Measurements from ENCODE around the gene GSTM4. TPM values are rescaled to one million over a fixed set of nuclear protein-coding genes. Genes with fewer than 3 reads are reported as not detected.

GSTM4 gene
- total and polyA plus RNA-seq, 2 experiments from 2014 or later = 12.8 to 12.9 TPM

DNA sequence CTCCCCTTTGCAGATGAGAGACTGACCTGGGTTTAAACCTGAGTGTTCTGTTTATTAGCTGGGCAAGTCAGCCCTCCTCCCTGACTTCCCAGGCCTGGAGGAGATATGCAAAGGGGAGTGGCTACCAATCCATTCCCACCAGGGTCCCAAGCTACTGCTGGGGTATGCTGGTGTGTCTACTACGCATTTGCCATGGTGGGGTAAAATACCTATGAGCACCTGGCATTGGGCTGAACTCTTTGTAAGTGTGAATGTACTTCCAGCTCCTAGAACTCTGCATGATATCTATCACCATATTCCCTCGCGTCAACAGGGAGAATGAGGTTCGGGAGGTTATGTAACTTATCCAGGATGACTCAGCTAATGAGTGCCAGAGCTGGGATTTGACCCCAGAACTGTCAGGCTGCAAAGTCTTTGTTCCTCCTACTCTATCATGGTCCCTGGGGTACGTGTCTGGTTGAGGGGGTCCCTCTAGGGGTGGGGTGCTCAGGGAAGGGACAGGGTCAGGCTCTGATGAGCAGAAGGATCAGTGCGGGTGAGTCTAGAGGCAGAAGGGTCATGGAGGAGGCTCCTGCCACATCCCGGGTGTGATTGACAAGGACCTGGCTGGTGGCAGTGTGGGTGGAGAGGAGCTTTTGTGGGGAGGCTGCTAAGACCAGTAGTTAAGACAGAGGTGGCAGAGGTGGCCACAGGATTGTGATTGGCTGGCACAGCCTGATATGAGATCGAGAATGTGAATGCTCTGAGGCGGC is 19.5 kb upstream of the GSTM4 start:
- no peaks in the 10 kb centered on the region for H3K36me3 ChIP-seq (ENCODE audit: insufficient read depth)
- H3K27ac ChIP-seq (ENCODE audit: low read depth) = no peak overlapping the region
- ATAC-seq (peak; percentile 47), DNase-seq (ENCODE audit: low spot score) (no peak)
- peak overlapping the region; percentile 31; the same call in 1 of the 2 replicates for H3K4me2 ChIP-seq
- Mint-ChIP-seq H3K36me3 (ENCODE audit: low read depth) (no peaks in the 10 kb centered on the region), H3K4me3 (no peak overlapping the region), H3K4me1 (peaks cover 27% of the 10 kb centered on the region), H3K27me3 (ENCODE audit: insufficient read depth, low read depth, poor library complexity) (peaks cover 14% of the 10 kb centered on the region), H3K9me3 (no peaks in the 10 kb centered on the region), H3K27ac (peak overlapping the region; percentile 94)
- no peaks in the 10 kb centered on the region for H3K27me3 ChIP-seq (ENCODE audit: insufficient read depth)
- peaks cover 10% of the 10 kb centered on the region for H3K4me1 ChIP-seq (ENCODE audit: insufficient read depth)
- no peak overlapping the region for H3K4me3 ChIP-seq
- no peaks in the 10 kb centered on the region for H4K20me1 ChIP-seq (replicated peaks; ENCODE audit: insufficient read depth)
- TF ChIP-seq, protein P1, sequence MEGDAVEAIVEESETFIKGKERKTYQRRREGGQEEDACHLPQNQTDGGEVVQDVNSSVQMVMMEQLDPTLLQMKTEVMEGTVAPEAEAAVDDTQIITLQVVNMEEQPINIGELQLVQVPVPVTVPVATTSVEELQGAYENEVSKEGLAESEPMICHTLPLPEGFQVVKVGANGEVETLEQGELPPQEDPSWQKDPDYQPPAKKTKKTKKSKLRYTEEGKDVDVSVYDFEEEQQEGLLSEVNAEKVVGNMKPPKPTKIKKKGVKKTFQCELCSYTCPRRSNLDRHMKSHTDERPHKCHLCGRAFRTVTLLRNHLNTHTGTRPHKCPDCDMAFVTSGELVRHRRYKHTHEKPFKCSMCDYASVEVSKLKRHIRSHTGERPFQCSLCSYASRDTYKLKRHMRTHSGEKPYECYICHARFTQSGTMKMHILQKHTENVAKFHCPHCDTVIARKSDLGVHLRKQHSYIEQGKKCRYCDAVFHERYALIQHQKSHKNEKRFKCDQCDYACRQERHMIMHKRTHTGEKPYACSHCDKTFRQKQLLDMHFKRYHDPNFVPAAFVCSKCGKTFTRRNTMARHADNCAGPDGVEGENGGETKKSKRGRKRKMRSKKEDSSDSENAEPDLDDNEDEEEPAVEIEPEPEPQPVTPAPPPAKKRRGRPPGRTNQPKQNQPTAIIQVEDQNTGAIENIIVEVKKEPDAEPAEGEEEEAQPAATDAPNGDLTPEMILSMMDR (conservative IDR thresholded peaks at IDR 0.05; ENCODE audit: low read depth in 2 of 2) = peak in 1 of 2 experiments; percentile 17; a peak in 2 of 4 replicates
- TF ChIP-seq NANOG (IDR thresholded peaks at IDR 0.05; ENCODE audit: borderline replicate concordance) = no peak
- no peaks in the 10 kb centered on the region for H3K9me2 ChIP-seq (ENCODE audit: insufficient read depth)
- peak overlapping the region; percentile 97 for H2AFZ ChIP-seq
- 0 out of 2 replicates have a peak, but pooled peaks cover 3% of the 10 kb centered on the region for H3F3A ChIP-seq (replicated peaks; ENCODE audit: low read depth)
- H3K79me2 ChIP-seq (replicated peaks; ENCODE audit: insufficient read depth) = no peaks in the 10 kb centered on the region

DNA sequence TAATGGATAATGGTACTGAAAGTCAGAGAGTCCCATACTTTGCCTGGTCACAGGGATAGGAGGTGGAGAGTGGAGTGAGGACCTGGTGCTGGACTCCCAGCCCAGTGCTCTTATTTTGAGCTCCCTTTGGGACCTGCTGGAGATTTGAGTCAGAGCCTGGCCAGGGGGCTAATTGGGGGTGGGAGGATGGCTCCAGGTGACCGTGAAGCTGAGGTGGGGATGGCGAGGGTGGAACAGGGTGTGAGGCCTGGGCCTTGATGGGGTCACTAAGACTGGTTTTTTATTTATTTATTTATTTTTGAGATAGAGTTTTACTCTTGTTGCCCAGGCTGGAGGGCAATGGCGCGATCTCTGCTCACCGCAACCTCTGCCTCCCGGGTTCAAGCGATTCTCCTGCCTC is 18.5 kb upstream of the GSTM4 start:
- Histone ChIP-seq H3K9me2 (ENCODE audit: insufficient read depth) (no peaks in the 10 kb centered on the region), H2AFZ (no peak overlapping the region), H3K79me2 (replicated peaks; ENCODE audit: insufficient read depth) (no peaks in the 10 kb centered on the region), H3K27me3 (ENCODE audit: insufficient read depth) (no peaks in the 10 kb centered on the region), H4K20me1 (replicated peaks; ENCODE audit: insufficient read depth) (no peaks in the 10 kb centered on the region), H3K4me1 (ENCODE audit: insufficient read depth) (peaks cover 10% of the 10 kb centered on the region), H3K36me3 (ENCODE audit: insufficient read depth) (no peaks in the 10 kb centered on the region), H3K27ac (ENCODE audit: low read depth) (no peak overlapping the region), H3K4me2 (no peak overlapping the region), H3K4me3 (no peak overlapping the region), H3F3A (replicated peaks; ENCODE audit: low read depth) (0 out of 2 replicates have a peak, but pooled peaks cover 3% of the 10 kb centered on the region)
- ATAC-seq (no peak), DNase-seq (ENCODE audit: low spot score) (no peak)
- peaks cover 27% of the 10 kb centered on the region for H3K4me1 Mint-ChIP-seq
- H3K27ac Mint-ChIP-seq = no peak overlapping the region
- peaks cover 14% of the 10 kb centered on the region for H3K27me3 Mint-ChIP-seq (ENCODE audit: insufficient read depth, low read depth, poor library complexity)
- no peak overlapping the region for H3K4me3 Mint-ChIP-seq
- TF ChIP-seq STAT1 (IDR thresholded peaks at IDR 0.05; ENCODE audit: unreplicated experiment) = no peak
- no peak for TF ChIP-seq ZNF114 (CRISPR knock-in tag; IDR thresholded peaks at IDR 0.05)
- TF ChIP-seq, protein P2, sequence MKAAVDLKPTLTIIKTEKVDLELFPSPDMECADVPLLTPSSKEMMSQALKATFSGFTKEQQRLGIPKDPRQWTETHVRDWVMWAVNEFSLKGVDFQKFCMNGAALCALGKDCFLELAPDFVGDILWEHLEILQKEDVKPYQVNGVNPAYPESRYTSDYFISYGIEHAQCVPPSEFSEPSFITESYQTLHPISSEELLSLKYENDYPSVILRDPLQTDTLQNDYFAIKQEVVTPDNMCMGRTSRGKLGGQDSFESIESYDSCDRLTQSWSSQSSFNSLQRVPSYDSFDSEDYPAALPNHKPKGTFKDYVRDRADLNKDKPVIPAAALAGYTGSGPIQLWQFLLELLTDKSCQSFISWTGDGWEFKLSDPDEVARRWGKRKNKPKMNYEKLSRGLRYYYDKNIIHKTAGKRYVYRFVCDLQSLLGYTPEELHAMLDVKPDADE (IDR thresholded peaks at IDR 0.05) = no peak
- TF ChIP-seq, protein P3, sequence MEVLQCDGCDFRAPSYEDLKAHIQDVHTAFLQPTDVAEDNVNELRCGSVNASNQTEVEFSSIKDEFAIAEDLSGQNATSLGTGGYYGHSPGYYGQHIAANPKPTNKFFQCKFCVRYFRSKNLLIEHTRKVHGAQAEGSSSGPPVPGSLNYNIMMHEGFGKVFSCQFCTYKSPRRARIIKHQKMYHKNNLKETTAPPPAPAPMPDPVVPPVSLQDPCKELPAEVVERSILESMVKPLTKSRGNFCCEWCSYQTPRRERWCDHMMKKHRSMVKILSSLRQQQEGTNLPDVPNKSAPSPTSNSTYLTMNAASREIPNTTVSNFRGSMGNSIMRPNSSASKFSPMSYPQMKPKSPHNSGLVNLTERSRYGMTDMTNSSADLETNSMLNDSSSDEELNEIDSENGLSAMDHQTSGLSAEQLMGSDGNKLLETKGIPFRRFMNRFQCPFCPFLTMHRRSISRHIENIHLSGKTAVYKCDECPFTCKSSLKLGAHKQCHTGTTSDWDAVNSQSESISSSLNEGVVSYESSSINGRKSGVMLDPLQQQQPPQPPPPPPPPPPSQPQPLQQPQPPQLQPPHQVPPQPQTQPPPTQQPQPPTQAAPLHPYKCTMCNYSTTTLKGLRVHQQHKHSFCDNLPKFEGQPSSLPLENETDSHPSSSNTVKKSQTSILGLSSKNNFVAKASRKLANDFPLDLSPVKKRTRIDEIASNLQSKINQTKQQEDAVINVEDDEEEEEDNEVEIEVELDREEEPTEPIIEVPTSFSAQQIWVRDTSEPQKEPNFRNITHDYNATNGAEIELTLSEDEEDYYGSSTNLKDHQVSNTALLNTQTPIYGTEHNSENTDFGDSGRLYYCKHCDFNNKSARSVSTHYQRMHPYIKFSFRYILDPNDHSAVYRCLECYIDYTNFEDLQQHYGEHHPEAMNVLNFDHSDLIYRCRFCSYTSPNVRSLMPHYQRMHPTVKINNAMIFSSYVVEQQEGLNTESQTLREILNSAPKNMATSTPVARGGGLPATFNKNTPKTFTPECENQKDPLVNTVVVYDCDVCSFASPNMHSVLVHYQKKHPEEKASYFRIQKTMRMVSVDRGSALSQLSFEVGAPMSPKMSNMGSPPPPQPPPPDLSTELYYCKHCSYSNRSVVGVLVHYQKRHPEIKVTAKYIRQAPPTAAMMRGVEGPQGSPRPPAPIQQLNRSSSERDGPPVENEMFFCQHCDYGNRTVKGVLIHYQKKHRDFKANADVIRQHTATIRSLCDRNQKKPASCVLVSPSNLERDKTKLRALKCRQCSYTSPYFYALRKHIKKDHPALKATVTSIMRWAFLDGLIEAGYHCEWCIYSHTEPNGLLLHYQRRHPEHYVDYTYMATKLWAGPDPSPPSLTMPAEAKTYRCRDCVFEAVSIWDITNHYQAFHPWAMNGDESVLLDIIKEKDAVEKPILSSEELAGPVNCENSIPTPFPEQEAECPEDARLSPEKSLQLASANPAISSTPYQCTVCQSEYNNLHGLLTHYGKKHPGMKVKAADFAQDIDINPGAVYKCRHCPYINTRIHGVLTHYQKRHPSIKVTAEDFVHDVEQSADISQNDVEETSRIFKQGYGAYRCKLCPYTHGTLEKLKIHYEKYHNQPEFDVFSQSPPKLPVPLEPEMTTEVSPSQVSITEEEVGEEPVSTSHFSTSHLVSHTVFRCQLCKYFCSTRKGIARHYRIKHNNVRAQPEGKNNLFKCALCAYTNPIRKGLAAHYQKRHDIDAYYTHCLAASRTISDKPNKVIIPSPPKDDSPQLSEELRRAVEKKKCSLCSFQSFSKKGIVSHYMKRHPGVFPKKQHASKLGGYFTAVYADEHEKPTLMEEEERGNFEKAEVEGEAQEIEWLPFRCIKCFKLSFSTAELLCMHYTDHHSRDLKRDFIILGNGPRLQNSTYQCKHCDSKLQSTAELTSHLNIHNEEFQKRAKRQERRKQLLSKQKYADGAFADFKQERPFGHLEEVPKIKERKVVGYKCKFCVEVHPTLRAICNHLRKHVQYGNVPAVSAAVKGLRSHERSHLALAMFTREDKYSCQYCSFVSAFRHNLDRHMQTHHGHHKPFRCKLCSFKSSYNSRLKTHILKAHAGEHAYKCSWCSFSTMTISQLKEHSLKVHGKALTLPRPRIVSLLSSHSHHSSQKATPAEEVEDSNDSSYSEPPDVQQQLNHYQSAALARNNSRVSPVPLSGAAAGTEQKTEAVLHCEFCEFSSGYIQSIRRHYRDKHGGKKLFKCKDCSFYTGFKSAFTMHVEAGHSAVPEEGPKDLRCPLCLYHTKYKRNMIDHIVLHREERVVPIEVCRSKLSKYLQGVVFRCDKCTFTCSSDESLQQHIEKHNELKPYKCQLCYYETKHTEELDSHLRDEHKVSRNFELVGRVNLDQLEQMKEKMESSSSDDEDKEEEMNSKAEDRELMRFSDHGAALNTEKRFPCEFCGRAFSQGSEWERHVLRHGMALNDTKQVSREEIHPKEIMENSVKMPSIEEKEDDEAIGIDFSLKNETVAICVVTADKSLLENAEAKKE (CRISPR knock-in tag; IDR thresholded peaks at IDR 0.05) = no peak
- TF ChIP-seq CREB1 (CRISPR knock-in tag; IDR thresholded peaks at IDR 0.05; ENCODE audit: low read depth) = no peak
- TF ChIP-seq, protein P1 (conservative IDR thresholded peaks at IDR 0.05; ENCODE audit: low read depth in 2 of 2) = no peak
- TF ChIP-seq JUNB (IDR thresholded peaks at IDR 0.05; ENCODE audit: unreplicated experiment) = no peak
- H3K36me3 Mint-ChIP-seq (ENCODE audit: low read depth) = no peaks in the 10 kb centered on the region
- no peaks in the 10 kb centered on the region for H3K9me3 Mint-ChIP-seq
